ENCODE measurements around the gene SIPA1.

SIPA1 gene

DNA sequence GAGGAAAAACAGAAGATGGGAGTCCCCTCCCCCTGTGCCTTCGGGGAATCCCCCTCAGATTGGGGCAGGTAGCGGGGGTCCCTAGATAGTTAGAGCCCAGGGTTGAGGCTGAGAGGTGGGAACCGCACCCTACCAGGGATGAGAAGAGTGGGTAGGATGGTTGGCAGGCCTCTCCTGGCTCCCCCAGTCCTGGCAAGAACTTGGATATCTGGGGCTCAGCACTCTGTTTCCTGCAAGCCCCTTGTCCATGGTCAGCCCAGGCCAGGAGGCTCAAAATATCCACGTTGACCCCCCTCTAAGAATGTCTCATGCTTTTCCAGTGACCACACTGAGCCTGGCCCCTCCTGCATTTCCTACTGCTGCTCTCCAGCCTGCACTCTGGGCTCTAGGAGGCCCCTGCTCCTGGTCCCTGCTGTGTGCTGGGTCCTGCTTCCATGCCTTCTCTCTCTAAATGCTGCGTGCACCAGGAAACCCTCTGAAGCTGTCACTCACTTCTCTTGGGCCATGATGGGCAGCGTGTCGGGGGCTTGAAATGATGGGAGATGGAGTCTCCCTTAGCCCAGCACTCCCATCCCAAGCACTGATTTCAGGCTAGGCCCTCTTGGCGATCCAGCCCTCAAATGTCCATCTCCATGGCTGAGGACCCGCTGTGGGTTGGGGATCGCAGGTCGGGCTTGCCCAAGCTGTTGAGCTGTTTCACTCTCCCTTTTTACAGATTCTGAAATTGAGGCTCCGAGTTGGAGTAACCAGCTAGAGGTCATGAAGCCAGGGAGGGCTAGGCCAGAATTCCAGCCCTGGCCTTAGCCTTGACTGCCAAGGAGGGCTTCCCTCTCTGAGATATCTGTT lies 25.9 kb upstream of the SIPA1 start:
- no peak for DNase-seq (ENCODE audit: extremely low spot score)
- ChIA-PET CTCF (interaction anchor here (0.8 kb wide), 1 partner anchor 19 kb away, joined by 3 read pairs; no protein-coding TSS in a partner anchor), POLR2A (interaction anchor here (0.8 to 1.5 kb wide), 4 partner anchors 7 to 134 kb away, joined by 3 read pairs; partner anchors contain the start of genes KCNK7 and ZNRD2)
- no peak for TF ChIP-seq ELF4 (IDR thresholded peaks at IDR 0.05)
- TF ChIP-seq BHLHE40 (IDR thresholded peaks at IDR 0.05; ENCODE audit: borderline replicate concordance) = no peak
- no peak for TF ChIP-seq HDGF (IDR thresholded peaks at IDR 0.05; ENCODE audit: borderline replicate concordance)
- TF ChIP-seq, protein P1, sequence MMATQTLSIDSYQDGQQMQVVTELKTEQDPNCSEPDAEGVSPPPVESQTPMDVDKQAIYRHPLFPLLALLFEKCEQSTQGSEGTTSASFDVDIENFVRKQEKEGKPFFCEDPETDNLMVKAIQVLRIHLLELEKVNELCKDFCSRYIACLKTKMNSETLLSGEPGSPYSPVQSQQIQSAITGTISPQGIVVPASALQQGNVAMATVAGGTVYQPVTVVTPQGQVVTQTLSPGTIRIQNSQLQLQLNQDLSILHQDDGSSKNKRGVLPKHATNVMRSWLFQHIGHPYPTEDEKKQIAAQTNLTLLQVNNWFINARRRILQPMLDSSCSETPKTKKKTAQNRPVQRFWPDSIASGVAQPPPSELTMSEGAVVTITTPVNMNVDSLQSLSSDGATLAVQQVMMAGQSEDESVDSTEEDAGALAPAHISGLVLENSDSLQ (IDR thresholded peaks at IDR 0.05) = no peak
- no peak for TF ChIP-seq SUZ12 (IDR thresholded peaks at IDR 0.05)
- TF ChIP-seq CTBP1 (IDR thresholded peaks at IDR 0.05; ENCODE audit: borderline replicate concordance) = no peak
- TF ChIP-seq NFRKB (IDR thresholded peaks at IDR 0.05) = no peak
- no peak for TF ChIP-seq FOXM1 (IDR thresholded peaks at IDR 0.05; ENCODE audit: borderline replicate concordance)

DNA sequence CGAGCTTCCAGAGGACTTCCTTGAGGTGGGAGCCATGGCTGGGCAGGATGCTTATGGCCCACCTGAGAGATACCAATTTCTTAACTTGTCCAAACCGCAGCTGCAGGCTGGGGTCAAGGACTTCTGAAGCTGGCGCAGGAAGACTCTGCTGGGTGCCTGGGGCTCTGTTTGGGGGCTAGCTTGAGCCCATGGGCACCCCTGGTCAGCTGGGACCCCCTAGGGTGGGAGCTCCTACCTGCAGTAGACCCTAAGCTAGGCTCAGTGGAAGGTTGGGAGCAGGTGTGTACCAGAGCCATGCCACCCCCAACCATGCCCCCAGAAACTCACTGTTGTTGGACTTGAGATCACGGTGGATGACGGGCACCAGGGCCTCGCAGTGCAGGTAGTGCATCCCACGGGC lies 25.2 kb upstream of the SIPA1 start:
- no peak for DNase-seq (ENCODE audit: extremely low spot score)
- ChIA-PET CTCF (interaction anchor here (0.8 kb wide), 1 partner anchor 19 kb away, joined by 3 read pairs; no protein-coding TSS in a partner anchor), POLR2A (interaction anchor here (0.8 to 1.5 kb wide), 5 partner anchors 8 to 134 kb away, joined by 3 to 5 read pairs (median 3); partner anchors contain the start of genes EHBP1L1, KCNK7 and ZNRD2)
- TF ChIP-seq L3MBTL2 (conservative IDR thresholded peaks at IDR 0.05) = no peak
- TF ChIP-seq ARNT (IDR thresholded peaks at IDR 0.05) = no peak
- no peak for TF ChIP-seq BHLHE40 (IDR thresholded peaks at IDR 0.05; ENCODE audit: borderline replicate concordance)
- TF ChIP-seq CTBP1 (IDR thresholded peaks at IDR 0.05; ENCODE audit: borderline replicate concordance) = no peak
- no peak for TF ChIP-seq ZNF384 (IDR thresholded peaks at IDR 0.05)
- TF ChIP-seq FOXK2 (IDR thresholded peaks at IDR 0.05) = no peak
- no peak for TF ChIP-seq FOXA1 (IDR thresholded peaks at IDR 0.05)
- no peak for TF ChIP-seq TARDBP (IDR thresholded peaks at IDR 0.05)
- TF ChIP-seq FOXM1 (IDR thresholded peaks at IDR 0.05; ENCODE audit: borderline replicate concordance) = no peak
- no peak for TF ChIP-seq LEF1 (IDR thresholded peaks at IDR 0.05; ENCODE audit: borderline replicate concordance)
- TF ChIP-seq, protein P1 (IDR thresholded peaks at IDR 0.05) = no peak
- TF ChIP-seq HDGF (IDR thresholded peaks at IDR 0.05; ENCODE audit: borderline replicate concordance) = no peak
- no peak for TF ChIP-seq SP1 (IDR thresholded peaks at IDR 0.05)
- TF ChIP-seq ELF4 (IDR thresholded peaks at IDR 0.05) = no peak
- TF ChIP-seq SUZ12 (IDR thresholded peaks at IDR 0.05) = no peak

DNA sequence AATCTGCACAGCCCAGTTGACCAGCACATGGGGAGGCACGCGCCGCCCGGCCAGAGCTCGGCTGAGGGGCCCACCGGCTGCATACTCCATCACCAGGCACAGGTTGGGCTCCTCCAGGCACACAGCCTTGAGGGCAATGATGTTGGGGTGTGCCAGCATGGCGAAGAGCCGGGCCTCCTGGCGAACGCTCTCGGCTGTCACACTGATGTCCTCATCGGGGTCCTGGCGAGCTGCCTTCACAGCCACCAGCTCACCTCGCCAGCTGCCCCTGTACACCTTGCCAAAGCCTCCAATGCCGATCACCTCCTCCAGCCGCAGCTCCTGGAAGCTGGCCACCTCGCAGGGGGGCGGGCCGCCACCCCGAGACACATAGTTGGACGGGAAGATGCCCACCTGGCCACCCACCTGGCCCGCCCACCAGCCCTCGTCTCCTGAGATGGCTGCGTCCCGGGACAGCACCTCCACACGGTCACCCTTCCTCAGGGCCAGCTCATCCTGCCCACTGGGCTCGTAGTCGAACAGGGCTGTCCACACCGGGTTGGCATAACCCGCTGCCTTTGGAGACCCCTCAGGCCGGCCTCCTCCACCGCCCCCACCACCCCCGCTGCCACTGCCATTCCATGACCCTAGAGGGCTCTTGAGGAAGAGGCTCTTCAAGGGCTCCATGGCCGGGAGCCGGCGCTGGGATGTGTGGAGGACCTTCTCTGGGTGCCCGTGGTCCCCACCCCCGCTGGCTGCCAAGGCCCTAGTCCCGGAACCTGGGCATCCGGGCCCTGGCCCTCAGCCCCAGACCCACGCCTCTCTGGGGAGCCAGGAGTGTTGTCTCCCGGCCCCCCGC lies 24.6 kb upstream of the SIPA1 start:
- CTCF ChIA-PET = interaction anchor here (1.0 to 2.3 kb wide), 2 partner anchors 19 to 167 kb away, joined by 3 to 7 read pairs; no protein-coding TSS in a partner anchor
- no peak for DNase-seq (ENCODE audit: extremely low spot score)
- POLR2A ChIA-PET = interaction anchor here (0.7 to 2.5 kb wide), 7 partner anchors 9 to 135 kb away, joined by 3 to 19 read pairs (median 3); partner anchors contain the start of genes EHBP1L1, KCNK7, RELA and ZNRD2

DNA sequence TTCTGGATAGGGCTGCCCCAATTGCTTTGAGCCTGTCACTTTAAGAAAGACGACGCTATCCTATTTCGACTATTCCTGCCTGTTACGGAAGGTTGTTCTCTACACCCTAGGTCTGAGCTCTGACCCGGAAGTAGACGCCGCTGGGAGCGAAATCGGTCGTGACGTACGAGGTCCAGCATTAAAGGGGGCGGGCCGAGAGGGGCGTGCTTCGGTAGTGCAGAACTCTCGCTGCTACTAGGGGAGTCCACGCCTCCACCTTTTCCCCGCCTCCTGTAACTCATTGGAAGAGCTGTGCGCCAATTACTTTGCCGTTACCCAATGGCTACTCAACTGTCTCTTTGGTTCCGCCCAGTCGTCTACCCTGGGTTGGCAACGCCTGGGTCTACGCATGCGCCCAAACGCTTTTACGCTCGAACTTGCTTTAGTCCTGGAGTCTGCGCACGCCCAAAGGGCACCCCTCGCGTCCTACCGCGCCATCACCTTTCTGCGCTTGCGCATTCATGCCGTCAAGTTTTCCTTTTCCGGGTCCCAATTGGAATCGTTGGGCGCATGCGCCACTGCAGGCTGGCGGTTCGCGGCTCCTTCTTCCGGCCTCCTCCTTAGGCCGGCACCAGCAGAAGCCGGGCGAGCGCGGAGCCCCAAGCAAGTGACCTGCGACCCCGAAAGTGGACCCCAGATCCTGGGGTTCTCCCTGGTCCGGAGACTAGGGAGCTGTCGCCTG lies 22.5 kb upstream of the SIPA1 start, which contains the start of gene PCNX3:
TSS of gene PCNX3 (plus strand) at position 548 of the 721 bp plus-strand sequence. CDS start 536 bp downstream, outside the sequence.
- DNase-seq (ENCODE audit: extremely low spot score) = peak; percentile 100
- TF ChIP-seq FOXM1 (IDR thresholded peaks at IDR 0.05; ENCODE audit: borderline replicate concordance) = peak; percentile 93
- peak; percentile 85 for TF ChIP-seq ELF4 (IDR thresholded peaks at IDR 0.05)
- no peak for TF ChIP-seq FOXK2 (IDR thresholded peaks at IDR 0.05)
- TF ChIP-seq L3MBTL2 (conservative IDR thresholded peaks at IDR 0.05) = no peak
- no peak for TF ChIP-seq BHLHE40 (IDR thresholded peaks at IDR 0.05; ENCODE audit: borderline replicate concordance)
- TF ChIP-seq, protein P1 (IDR thresholded peaks at IDR 0.05) = peak; percentile 100
- no peak for TF ChIP-seq TARDBP (IDR thresholded peaks at IDR 0.05)
- no peak for TF ChIP-seq ARNT (IDR thresholded peaks at IDR 0.05)
- no peak for TF ChIP-seq HDGF (IDR thresholded peaks at IDR 0.05; ENCODE audit: borderline replicate concordance)
- no peak for TF ChIP-seq SUZ12 (IDR thresholded peaks at IDR 0.05)
- TF ChIP-seq NFRKB (IDR thresholded peaks at IDR 0.05) = no peak
- TF ChIP-seq CTBP1 (IDR thresholded peaks at IDR 0.05; ENCODE audit: borderline replicate concordance) = no peak
- TF ChIP-seq SP1 (IDR thresholded peaks at IDR 0.05) = no peak
- no peak for TF ChIP-seq FOXA1 (IDR thresholded peaks at IDR 0.05)
- TF ChIP-seq ZNF384 (IDR thresholded peaks at IDR 0.05) = no peak
- CTCF ChIA-PET = interaction anchor here (0.5 to 2.3 kb wide), 3 partner anchors 21 to 893 kb away, joined by 3 to 7 read pairs (median 3); no protein-coding TSS in a partner anchor
- POLR2A ChIA-PET = interaction anchor here (0.6 to 2.5 kb wide), 30 partner anchors 8 to 387 kb away, joined by 3 to 19 read pairs (median 4); partner anchors contain the start of genes BANF1, CCDC85B, EIF1AD and FAM89B

More for the DNA sequence above, 24.6 kb upstream of the SIPA1 start:
- no peak for TF ChIP-seq FOXK2 (IDR thresholded peaks at IDR 0.05)
- no peak for TF ChIP-seq SUZ12 (IDR thresholded peaks at IDR 0.05)
- TF ChIP-seq ARNT (IDR thresholded peaks at IDR 0.05) = no peak
- no peak for TF ChIP-seq FOXA1 (IDR thresholded peaks at IDR 0.05)
- no peak for TF ChIP-seq BHLHE40 (IDR thresholded peaks at IDR 0.05; ENCODE audit: borderline replicate concordance)
- no peak for TF ChIP-seq CTBP1 (IDR thresholded peaks at IDR 0.05; ENCODE audit: borderline replicate concordance)
- no peak for TF ChIP-seq NFRKB (IDR thresholded peaks at IDR 0.05)
- no peak for TF ChIP-seq ELF4 (IDR thresholded peaks at IDR 0.05)
- no peak for TF ChIP-seq HDGF (IDR thresholded peaks at IDR 0.05; ENCODE audit: borderline replicate concordance)
- no peak for TF ChIP-seq TARDBP (IDR thresholded peaks at IDR 0.05)
- no peak for TF ChIP-seq LEF1 (IDR thresholded peaks at IDR 0.05; ENCODE audit: borderline replicate concordance)
- no peak for TF ChIP-seq ZNF384 (IDR thresholded peaks at IDR 0.05)
- TF ChIP-seq, protein P1 (IDR thresholded peaks at IDR 0.05) = no peak
- TF ChIP-seq SP1 (IDR thresholded peaks at IDR 0.05) = no peak
- TF ChIP-seq FOXM1 (IDR thresholded peaks at IDR 0.05; ENCODE audit: borderline replicate concordance) = no peak
- TF ChIP-seq L3MBTL2 (conservative IDR thresholded peaks at IDR 0.05) = no peak

Measured in HEK293T (cell line).